Osteoblast (primary cell): ENCODE measurements around the gene ABHD3. TPM values are rescaled to one million over a fixed set of nuclear protein-coding genes. Genes with fewer than 3 reads are reported as not detected.
"Not testable (repeated sequence)": the region's sequence is repeated elsewhere in the genome, so short reads cannot be mapped to it uniquely, and the experiment has no call there.

Experiments
- DNase-seq: peaks from one replicate; pipeline ENCODE4 v3.0.0; 2011; ENCODE audit warnings: low spot score, mixed read lengths; ENCODE audit not compliant: insufficient read length; ENCODE audit errors: missing footprints
- H2AFZ ChIP-seq: 2 replicates; pipeline ENCODE4 v1.6.0; 2011; ENCODE audit warnings: mild to moderate bottlenecking, low read length
- H3K27ac ChIP-seq: 2 replicates; pipeline ENCODE4 v1.5.1; 2011; ENCODE audit warnings: mild to moderate bottlenecking, low read depth, low read length, moderate library complexity
- H3K27me3 ChIP-seq: 2 replicates; pipeline ENCODE4 v1.6.0; 2012; ENCODE audit warnings: mild to moderate bottlenecking, control low read depth, inconsistent platforms, low read length, moderate library complexity; ENCODE audit not compliant: insufficient read depth
- H3K36me3 ChIP-seq: 2 replicates; pipeline ENCODE4 v1.5.1; 2011; ENCODE audit warnings: mild to moderate bottlenecking, low read length, control low read depth, moderate library complexity; ENCODE audit not compliant: insufficient read depth
- H3K4me1 ChIP-seq: 2 replicates; pipeline ENCODE4 v1.5.1; 2011; ENCODE audit warnings: mild to moderate bottlenecking, low read length, control low read depth, moderate library complexity; ENCODE audit not compliant: insufficient read depth
- H3K4me2 ChIP-seq: 2 replicates; pipeline ENCODE4 v1.6.0; 2011; ENCODE audit warnings: mild to moderate bottlenecking, low read length; ENCODE audit not compliant: insufficient read depth
- H3K4me3 ChIP-seq: fragments of 200-600 bp; sonication (generic); 3 replicates; pipeline ENCODE4 v1.5.1; 2012; ENCODE audit warnings: mild to moderate bottlenecking, low read length, inconsistent platforms; ENCODE audit not compliant: insufficient read depth
- H3K79me2 ChIP-seq: 2 replicates; pipeline ENCODE4 v1.6.0; 2012; ENCODE audit warnings: mild to moderate bottlenecking, low read length, control low read depth, inconsistent platforms; ENCODE audit not compliant: insufficient read depth
- H3K9me3 ChIP-seq: 2 replicates; pipeline ENCODE4 v1.5.1; 2011; ENCODE audit warnings: low read depth, low read length, control low read depth
- H4K20me1 ChIP-seq: 2 replicates; pipeline ENCODE4 v1.6.0; 2012; ENCODE audit warnings: mild to moderate bottlenecking, low read length, control low read depth; ENCODE audit not compliant: insufficient read depth
- CTCF ChIP-seq: IDR thresholded peaks from 2 replicates; pipeline ENCODE4 v1.5.1; 2011; ENCODE audit warnings: mild to moderate bottlenecking, low read depth, low read length, moderate library complexity; ENCODE audit errors: extremely low read depth
- total RNA-seq: library from RNA; depleted of rRNA; stranded (reverse); fragments of >200 nt; gene quantifications from 2 replicates; pipeline ENCODE4 v1.2.3, GENCODE V29; 2012

ABHD3 gene
- total RNA-seq, 1 donor: 4.0 TPM

DNA sequence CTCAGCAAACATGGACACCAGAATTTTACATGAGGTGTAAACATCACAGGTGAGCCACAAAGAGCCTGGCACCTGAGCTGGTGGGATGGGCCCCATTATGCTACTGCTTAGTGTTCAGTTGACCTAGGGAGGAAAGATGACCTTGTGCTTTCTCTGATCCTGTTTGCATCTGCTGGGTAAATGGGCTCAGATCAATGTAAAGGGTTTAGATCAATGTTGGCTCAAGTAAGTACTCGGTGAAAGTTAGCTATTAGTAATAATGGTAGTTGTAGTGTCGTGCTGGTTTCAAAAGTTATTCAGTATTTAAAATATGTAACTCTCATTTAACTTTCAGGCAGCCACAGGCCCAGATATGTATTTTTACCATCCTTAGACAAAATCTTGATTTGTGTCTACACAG is 19.8 kb downstream of the ABHD3 start:
- no peak overlapping the region for H3K4me2 ChIP-seq
- no peaks in the 10 kb centered on the region for H3K36me3 ChIP-seq
- H3K9me3 ChIP-seq: no peaks in the 10 kb centered on the region
- H4K20me1 ChIP-seq: no peaks in the 10 kb centered on the region
- H3K27me3 ChIP-seq: no peaks in the 10 kb centered on the region
- no peaks in the 10 kb centered on the region for H3K79me2 ChIP-seq
- no peak overlapping the region for H3K4me3 ChIP-seq
- no peak for TF ChIP-seq CTCF
- H2AFZ ChIP-seq: peak overlapping the region; percentile 67
- peaks cover 12% of the 10 kb centered on the region for H3K4me1 ChIP-seq
- DNase-seq: no peak
- H3K27ac ChIP-seq: no peak overlapping the region

GRCh38 chr18:21682371-21683051 is 22.1 kb downstream of the ABHD3 start:
- Histone ChIP-seq H3K4me2 (peak overlapping the region; percentile 84), H3K9me3 (no peaks in the 10 kb centered on the region), H4K20me1 (no peaks in the 10 kb centered on the region), H3K27ac (peak overlapping the region; percentile 68), H2AFZ (peak overlapping the region; percentile 82), H3K79me2 (no peaks in the 10 kb centered on the region), H3K27me3 (no peaks in the 10 kb centered on the region), H3K36me3 (no peaks in the 10 kb centered on the region), H3K4me3 (peak overlapping the region; percentile 70), H3K4me1 (peaks cover 12% of the 10 kb centered on the region)
- DNase-seq: peak; percentile 77
- TF ChIP-seq CTCF: no peak

DNA sequence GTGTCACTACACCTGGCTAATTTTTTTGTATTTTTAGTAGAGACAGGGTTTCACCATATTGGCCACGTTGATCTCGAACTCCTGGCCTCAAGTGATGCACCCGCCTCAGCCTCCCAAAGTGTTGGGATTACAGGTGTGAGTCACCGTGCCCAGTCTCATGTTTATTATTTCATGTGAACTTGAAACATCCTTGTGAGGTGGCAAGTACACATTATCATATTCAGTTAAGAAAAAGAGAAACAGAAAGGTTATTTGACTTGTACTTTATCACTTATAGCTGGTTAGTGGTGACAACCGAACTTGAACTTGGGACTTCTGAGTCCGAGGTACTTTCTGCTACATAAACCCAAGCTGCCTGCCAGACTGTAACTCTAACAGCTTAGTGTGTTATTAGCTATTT is 24.4 kb downstream of the ABHD3 start:
- H3K4me1 ChIP-seq: peaks cover 4% of the 10 kb centered on the region
- no peaks in the 10 kb centered on the region for H3K27me3 ChIP-seq
- H3K4me2 ChIP-seq: no peak overlapping the region
- H3K36me3 ChIP-seq: no peaks in the 10 kb centered on the region
- no peak overlapping the region for H2AFZ ChIP-seq
- no peaks in the 10 kb centered on the region for H3K79me2 ChIP-seq
- no peaks in the 10 kb centered on the region for H4K20me1 ChIP-seq
- no peak for TF ChIP-seq CTCF
- H3K27ac ChIP-seq: no peak overlapping the region
- no peak for DNase-seq
- no peak overlapping the region for H3K4me3 ChIP-seq
- no peaks in the 10 kb centered on the region for H3K9me3 ChIP-seq

GRCh38 chr18:21678859-21679258 is 25.7 kb downstream of the ABHD3 start:
- H3K4me3 ChIP-seq: no peak overlapping the region
- no peak overlapping the region for H3K4me2 ChIP-seq
- no peak for TF ChIP-seq CTCF
- H3K27ac ChIP-seq: no peak overlapping the region
- H3K79me2 ChIP-seq: no peaks in the 10 kb centered on the region
- no peaks in the 10 kb centered on the region for H3K27me3 ChIP-seq
- peaks cover 4% of the 10 kb centered on the region for H3K4me1 ChIP-seq
- H3K36me3 ChIP-seq: no peaks in the 10 kb centered on the region
- no peak for DNase-seq
- H3K9me3 ChIP-seq: no peaks in the 10 kb centered on the region
- H2AFZ ChIP-seq: no peak overlapping the region
- H4K20me1 ChIP-seq: no peaks in the 10 kb centered on the region

GRCh38 chr18:21675354-21675753 is 29.2 kb downstream of the ABHD3 start:
- H3K79me2 ChIP-seq, H3K4me2 ChIP-seq, H3K4me3 ChIP-seq, H3K27me3 ChIP-seq, H3K9me3 ChIP-seq, H4K20me1 ChIP-seq, H2AFZ ChIP-seq, H3K4me1 ChIP-seq, H3K36me3 ChIP-seq, H3K27ac ChIP-seq, DNase-seq: not testable (repeated sequence)
